Fibroblast of skin of left biceps (primary cell): ENCODE measurements around the gene GPR162.

Experiments used
- DNase-seq, 2 experiments: peaks; one replicate each; pipeline ENCODE4 v3.0.0-alpha.2; 2013; ENCODE audit warnings: low read depth in 2 of 2

GPR162 gene

GRCh38 chr12:6787309-6787708 lies 34.3 kb upstream of the GPR162 start:
- no peak for DNase-seq

DNA sequence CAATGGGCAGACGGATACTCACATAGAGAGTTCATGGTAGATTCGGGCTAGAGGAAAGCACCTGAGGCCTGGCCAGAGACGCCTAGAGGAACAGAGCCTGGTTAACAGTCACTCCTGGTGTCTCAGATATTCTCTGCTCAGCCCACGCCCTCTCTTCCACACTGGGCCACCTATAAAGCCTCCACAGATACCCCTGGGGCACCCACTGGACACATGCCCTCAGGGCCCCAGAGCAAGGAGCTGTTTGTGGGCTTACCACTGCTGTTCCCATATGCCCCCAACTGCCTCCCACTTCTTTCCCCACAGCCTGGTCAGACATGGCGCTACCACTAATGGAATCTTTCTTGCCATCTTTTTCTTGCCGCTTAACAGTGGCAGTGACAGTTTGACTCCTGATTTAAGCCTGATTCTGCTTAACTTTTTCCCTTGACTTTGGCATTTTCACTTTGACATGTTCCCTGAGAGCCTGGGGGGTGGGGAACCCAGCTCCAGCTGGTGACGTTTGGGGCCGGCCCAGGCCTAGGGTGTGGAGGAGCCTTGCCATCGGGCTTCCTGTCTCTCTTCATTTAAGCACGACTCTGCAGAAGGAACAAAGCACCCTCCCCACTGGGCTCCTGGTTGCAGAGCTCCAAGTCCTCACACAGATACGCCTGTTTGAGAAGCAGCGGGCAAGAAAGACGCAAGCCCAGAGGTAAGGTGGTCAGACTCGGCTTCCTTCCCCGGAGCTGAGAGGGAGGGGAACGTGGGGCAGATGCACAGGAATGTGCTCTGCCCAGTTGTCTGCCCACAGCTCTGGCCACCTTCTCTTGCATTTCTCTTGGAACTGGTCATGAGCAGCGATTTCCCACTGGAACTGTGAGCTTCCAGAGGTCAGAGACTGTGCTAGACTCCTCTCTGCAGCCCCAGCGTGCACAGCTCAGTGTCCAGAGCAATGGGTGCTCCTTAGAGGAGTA lies 32.4 kb upstream of the GPR162 start, which contains the start of gene CD4:
CD4 (plus strand) TSS at position 557 of the 953 bp plus-strand sequence. CDS start 10,611 bp downstream, outside the sequence.
- no peak for DNase-seq

DNA sequence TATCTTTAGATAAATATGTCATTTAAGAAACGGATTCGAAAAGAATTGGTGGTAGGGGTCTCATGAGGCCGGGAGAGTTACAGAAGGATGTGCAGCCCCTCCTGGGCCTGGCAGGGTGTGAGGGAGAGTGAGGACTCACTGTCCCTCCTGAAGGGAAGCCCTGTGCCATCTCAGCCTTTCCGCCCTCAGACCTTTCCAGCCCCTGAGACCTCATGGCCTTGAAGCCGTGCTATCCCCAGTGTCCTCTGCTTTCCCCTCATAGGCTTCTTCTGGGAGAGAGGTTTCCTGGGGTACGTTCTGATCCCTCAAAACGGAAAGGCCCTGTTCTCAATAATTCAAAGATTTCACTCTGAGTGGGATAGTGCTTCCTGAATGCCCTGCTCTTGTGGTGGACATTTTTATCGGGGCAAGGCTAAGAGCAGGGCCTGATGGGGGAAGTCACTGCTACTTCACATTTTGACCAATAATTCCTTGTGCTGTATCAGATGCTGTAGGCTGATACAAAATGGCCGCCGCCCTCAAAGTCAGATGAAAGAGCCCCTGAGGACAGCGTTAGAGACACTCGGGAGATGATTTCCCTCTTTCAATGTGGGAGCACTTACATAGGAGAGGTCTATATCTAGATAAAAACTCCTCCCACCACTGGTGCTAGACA lies 31.0 kb upstream of the GPR162 start:
- no peak for DNase-seq

DNA sequence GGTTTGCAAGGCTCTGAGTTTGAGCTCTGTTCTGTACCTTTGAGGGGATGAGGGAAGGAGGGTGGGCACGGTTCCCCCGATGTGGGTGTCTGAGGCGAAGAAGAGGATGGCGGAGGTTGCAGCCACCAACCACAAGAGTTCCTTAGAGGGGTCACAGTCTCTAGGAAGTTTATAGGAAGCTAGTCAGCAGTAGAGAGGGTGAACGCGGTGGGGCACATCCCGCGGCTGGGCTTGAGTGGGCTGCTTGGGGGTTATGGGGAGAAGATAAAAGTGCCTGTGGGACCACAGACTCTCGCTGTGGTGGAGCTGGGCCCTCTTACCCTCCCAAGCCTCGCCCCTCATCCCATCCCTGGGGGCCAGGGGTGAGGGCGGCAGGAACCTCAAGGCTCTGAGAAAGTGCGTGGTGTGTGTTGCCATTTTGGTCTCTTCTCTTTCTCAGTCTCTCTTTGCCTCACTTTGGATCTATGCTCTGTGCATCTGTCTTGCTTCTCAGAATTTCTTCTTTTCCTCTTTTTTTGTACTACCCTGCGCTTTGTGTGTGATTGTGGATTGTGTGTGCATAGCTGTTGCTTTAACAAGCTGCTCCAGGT lies 29.6 kb upstream of the GPR162 start:
- DNase-seq = no peak

DNA sequence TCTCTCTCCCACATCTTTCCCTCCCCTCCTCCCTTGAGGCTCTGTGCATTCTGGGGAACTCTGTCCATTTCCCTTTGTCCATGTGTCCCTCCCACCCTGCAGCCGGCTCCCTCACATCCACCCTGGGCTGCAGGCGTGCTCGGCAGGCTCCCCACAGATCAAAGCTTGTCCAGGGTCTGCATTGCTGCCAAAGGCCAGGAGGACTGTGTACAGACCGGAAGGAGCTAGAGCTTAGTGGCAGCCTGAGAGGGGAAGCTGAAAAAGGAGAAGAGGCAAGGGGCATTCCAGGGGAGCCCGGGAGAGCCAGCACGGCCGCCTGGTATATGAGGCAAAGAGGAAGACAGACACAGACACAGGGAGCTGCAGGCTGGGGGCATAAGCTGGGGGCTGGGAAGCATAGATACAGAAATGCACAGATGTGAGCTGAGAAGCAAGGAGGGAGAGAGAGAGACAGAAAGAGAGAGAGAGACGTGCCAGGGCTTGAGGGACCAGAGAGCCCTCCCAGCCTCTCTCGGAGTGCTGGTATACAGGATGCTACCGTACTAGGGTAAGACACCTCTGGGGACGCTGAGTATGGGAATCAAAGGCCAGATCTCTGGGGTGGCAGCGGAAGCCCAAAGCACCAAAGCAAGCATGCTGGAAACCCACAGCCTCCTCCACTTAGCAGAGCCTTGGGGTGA lies 29.0 kb upstream of the GPR162 start:
- no peak for DNase-seq

GRCh38 chr12:6795088-6795487 lies 26.5 kb upstream of the GPR162 start:
- no peak for DNase-seq

- no peak for DNase-seq
Observed at GRCh38 chr12:6796576-6796975, 25.0 kb upstream of the GPR162 start.

DNA sequence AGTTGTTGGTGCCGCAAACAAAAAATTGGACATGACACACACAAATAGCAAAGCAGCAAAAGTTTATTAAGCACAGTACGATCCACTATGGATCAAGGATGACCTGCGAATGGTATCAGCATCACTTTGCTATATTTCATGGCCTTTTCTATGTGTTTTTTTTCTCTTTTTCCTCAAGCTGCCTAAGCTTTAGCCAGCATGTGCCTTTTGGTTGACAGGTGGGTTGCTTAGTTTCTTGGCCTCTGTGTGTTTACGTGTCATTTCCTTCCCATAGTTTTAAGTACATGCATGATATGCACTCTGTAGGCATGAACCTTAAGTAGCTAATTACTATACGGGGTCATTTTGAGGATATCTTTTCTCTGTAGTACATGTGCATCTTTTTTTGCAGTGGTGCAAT lies 22.5 kb upstream of the GPR162 start:
- no peak for DNase-seq

- no peak for DNase-seq
Observed at GRCh38 chr12:6807170-6807569, 14.5 kb upstream of the GPR162 start.

DNA sequence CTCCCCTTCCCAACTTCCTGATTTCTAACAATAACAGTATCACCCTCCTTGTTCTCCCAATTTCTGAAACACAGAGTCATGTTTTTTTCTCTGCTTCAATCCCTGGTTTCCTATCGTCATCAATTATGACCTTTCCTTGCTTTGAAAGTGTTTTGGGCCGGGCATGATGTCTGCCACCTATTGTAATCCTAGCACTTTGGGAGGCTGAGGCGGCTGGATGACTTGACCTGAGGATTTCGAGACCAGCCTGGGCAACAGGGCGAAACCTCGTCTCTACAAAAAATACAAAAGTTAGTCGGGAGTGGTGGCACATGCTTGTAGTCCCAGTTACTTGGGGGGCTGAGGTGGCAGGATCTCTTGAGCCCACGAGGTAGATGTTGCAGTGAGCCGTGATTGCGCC lies 12.6 kb upstream of the GPR162 start:
- no peak for DNase-seq

- DNase-seq = no peak
Observed at GRCh38 chr12:6810758-6811157, 10.9 kb upstream of the GPR162 start.

DNA sequence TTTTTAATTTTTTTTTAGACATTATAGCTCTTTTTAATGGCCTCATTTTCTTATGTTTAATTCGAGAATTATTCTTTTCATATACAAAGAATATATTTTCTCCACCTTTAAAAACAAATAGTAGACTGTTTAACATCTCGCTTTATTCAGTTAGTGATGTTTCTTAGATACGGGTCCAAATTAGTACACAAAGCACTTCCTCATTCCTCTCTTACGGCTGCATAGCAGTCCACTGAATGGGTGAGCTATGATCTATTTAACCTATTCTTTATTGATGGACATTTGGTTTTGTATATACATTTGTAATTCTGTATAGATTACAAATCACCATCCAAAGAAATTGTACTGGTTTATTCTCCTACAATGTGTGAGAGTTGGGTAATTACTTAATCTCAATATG lies 8.3 kb upstream of the GPR162 start:
- no peak for DNase-seq

DNA sequence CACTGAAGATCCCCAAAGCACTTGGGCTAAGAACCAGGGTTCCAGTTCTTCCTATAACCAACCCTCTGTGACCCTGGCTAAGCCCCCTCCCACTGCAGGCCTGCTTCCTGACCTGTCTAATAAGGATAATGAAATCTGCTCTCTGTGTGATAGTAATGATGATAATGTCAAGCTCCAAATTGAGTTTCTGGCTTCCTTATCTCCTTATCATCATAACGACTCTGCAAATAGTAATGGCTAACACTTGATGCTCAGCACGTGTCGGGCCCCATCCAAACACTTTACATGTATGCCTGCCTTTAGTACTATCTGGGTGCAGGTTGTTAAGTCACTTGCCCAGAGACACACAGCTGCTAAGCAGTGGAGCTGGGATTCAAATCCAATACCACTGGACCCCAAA lies 5.0 kb upstream of the GPR162 start:
- no peak for DNase-seq

DNA sequence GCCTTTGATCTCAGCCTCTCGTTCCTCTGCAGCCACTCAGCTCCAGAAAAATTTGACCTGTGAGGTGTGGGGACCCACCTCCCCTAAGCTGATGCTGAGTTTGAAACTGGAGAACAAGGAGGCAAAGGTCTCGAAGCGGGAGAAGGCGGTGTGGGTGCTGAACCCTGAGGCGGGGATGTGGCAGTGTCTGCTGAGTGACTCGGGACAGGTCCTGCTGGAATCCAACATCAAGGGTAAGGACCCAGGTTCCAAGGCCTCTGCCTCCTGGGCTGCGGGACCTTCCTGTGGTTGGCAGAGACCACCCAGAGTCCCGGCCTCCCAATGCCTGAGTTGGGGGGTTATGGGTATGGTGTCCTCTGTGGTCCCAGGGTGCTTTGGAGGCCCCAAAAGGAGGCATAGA lies 4.5 kb upstream of the GPR162 start:
- DNase-seq = no peak

- no peak for DNase-seq
Observed at GRCh38 chr12:6817662-6818157, 3.9 kb upstream of the GPR162 start.

- no peak for DNase-seq
Observed at GRCh38 chr12:6818222-6818621, 3.4 kb upstream of the GPR162 start.

- no peak for DNase-seq
Observed at GRCh38 chr12:6818645-6819044, 3.0 kb upstream of the GPR162 start.

DNA sequence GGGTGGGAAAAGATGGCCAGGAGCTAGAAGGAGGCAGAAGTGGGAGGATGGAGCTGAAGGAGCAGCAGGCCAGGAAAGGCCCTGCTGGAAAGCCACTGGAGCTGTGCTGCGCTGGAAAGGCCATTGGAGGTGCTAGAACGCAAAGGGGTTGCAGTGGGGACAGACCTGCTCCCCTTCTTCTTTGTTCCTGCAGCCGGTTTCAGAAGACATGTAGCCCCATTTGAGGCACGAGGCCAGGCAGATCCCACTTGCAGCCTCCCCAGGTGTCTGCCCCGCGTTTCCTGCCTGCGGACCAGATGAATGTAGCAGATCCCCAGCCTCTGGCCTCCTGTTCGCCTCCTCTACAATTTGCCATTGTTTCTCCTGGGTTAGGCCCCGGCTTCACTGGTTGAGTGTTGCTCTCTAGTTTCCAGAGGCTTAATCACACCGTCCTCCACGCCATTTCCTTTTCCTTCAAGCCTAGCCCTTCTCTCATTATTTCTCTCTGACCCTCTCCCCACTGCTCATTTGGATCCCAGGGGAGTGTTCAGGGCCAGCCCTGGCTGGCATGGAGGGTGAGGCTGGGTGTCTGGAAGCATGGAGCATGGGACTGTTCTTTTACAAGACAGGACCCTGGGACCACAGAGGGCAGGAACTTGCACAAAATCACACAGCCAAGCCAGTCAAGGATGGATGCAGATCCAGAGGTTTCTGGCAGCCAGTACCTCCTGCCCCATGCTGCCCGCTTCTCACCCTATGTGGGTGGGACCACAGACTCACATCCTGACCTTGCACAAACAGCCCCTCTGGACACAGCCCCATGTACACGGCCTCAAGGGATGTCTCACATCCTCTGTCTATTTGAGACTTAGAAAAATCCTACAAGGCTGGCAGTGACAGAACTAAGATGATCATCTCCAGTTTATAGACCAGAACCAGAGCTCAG lies 2.3 kb upstream of the GPR162 start:
- DNase-seq = no peak

DNA sequence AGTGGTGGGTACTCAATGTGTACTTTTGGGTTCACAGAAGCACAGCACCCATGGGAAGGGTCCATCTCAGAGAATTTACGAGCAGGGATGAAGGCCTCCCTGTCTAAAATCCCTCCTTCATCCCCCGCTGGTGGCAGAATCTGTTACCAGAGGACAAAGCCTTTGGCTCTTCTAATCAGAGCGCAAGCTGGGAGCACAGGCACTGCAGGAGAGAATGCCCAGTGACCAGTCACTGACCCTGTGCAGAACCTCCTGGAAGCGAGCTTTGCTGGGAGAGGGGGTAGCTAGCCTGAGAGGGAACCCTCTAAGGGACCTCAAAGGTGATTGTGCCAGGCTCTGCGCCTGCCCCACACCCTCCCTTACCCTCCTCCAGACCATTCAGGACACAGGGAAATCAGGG lies 1.5 kb upstream of the GPR162 start:
- DNase-seq = no peak

DNA sequence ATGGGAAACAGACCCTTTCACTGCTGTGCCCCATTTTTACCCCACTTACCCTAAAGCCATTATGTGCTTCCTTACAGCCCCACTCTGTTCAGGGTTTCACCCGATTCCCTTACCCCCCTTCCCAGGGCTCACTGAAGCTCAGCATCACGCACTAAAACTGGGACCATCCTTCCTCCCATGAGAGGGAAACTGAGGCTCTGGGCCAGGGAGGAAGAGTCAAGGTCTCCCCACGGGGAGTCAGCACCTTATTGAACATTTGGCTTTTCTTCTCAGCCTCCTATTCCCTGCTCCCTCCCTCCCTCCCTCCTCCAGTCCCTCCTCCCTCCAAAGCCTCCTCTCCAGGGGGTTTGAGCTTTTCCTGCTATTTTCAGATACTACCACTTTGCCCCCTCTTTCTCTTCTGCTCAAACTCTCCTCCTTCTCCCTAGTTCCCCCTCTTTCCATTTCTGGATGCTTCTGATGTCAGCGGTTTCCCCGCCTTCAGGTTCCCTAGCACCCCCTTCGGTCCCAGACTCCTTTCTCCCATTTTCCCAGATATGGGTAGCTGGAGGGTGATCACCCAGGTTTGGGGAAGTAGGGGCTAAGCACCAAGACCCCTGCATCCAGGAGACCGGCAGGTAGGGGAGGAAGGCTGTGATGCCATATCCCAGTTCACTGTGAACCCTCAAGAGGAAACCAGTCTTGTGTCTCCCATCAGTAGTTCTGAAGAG lies 960 bp downstream of the GPR162 start:
- DNase-seq = no peak
